Endothelial cell (in vitro differentiated cells): ENCODE measurements around the gene SPINT2. TPM values are rescaled to one million over a fixed set of nuclear protein-coding genes. Genes with fewer than 3 reads are reported as not detected.

ENCODE experiments used
- DNase-seq: peaks from one replicate; pipeline ENCODE4 v3.0.0; 2021; ENCODE audit warnings: low spot score
- H3K27ac Mint-ChIP-seq: one replicate; pipeline ENCODE4 v1.8.0; 2021; ENCODE audit warnings: mixed read lengths, inconsistent platforms; ENCODE audit not compliant: unreplicated experiment
- H3K27me3 Mint-ChIP-seq: one replicate; pipeline ENCODE4 v1.8.0; 2021; ENCODE audit warnings: mild to moderate bottlenecking, moderate library complexity, mixed read lengths, inconsistent platforms; ENCODE audit not compliant: unreplicated experiment
- H3K36me3 Mint-ChIP-seq: one replicate; pipeline ENCODE4 v1.8.0; 2021; ENCODE audit warnings: mild to moderate bottlenecking, low read depth, mixed read lengths, inconsistent platforms; ENCODE audit not compliant: unreplicated experiment
- H3K4me1 Mint-ChIP-seq: one replicate; pipeline ENCODE4 v1.8.0; 2021; ENCODE audit warnings: mild to moderate bottlenecking, mixed read lengths, inconsistent platforms; ENCODE audit not compliant: unreplicated experiment
- H3K4me3 Mint-ChIP-seq: one replicate; pipeline ENCODE4 v1.8.0; 2021; ENCODE audit warnings: mild to moderate bottlenecking, mixed read lengths, inconsistent platforms; ENCODE audit not compliant: unreplicated experiment
- H3K9me3 Mint-ChIP-seq: one replicate; pipeline ENCODE4 v1.8.0; 2021; ENCODE audit warnings: mixed read lengths, inconsistent platforms; ENCODE audit not compliant: unreplicated experiment
- total RNA-seq: library from RNA; stranded (reverse); fragmentation: NEBNext Ultra II Directional; extraction: Animal tissue kit (Norgen Biotek cat#: 25700); gene quantifications from one replicate; pipeline ENCODE4 v1.2.1, GENCODE V29; 2021; ENCODE audit not compliant: unreplicated experiment
- TF ChIP-seq, protein P1 (sequence below): fragments of 200-600 bp; sonication (generic); IDR thresholded peaks from one replicate; pipeline ENCODE4 v1.5.0; 2021; ENCODE audit warnings: antibody characterized with exemption; ENCODE audit not compliant: unreplicated experiment

SPINT2 gene
- total RNA-seq, 1 donor from 2014 or later, result 93.4 TPM

DNA sequence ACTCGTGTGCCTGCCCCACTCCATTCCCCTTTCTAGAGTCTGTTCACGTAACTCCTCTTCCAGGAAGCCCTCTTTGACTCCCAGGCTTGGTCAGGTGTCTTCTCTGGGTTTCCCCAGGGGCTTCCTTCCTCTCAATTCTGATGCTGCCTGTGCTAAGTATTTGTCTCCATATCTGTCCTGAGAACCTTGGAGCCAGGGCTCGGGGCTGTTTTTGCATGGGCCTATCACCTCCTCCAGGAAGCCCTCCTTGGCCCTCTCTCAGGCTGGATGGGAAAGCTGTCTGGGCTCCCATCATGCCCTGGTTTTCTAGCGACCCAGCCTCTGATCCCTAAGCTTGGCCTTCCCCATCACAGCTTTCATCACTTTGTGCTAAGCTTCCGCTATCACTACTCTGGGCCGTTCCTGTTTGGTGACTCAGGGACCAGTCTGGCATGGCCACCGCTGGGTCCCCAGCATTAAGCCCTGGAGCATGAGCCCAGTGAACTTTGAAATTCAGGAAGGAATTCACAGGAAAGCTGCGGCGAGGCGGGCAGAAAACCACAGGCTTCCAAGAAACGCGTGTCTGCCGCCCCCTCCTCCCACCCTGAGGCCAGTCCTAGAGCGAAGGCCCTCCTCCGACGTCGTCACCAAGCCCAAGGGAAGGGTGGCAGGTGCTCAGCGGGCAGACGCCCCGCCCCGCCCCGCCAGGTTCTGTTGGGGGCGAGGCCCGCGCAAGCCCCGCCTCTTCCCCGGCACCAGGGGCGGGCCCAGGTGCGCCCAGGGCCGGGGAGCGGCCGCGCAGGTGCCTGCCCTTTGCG, 486 bp upstream of the SPINT2 start:
- H3K4me3 Mint-ChIP-seq, result peak overlapping the region; percentile 88
- H3K9me3 Mint-ChIP-seq, result no peaks in the 10 kb centered on the region
- no peak overlapping the region for H3K27ac Mint-ChIP-seq
- DNase-seq, result no peak
- TF ChIP-seq, protein P1, sequence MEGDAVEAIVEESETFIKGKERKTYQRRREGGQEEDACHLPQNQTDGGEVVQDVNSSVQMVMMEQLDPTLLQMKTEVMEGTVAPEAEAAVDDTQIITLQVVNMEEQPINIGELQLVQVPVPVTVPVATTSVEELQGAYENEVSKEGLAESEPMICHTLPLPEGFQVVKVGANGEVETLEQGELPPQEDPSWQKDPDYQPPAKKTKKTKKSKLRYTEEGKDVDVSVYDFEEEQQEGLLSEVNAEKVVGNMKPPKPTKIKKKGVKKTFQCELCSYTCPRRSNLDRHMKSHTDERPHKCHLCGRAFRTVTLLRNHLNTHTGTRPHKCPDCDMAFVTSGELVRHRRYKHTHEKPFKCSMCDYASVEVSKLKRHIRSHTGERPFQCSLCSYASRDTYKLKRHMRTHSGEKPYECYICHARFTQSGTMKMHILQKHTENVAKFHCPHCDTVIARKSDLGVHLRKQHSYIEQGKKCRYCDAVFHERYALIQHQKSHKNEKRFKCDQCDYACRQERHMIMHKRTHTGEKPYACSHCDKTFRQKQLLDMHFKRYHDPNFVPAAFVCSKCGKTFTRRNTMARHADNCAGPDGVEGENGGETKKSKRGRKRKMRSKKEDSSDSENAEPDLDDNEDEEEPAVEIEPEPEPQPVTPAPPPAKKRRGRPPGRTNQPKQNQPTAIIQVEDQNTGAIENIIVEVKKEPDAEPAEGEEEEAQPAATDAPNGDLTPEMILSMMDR, result no peak
- H3K27me3 Mint-ChIP-seq, result peaks cover 11% of the 10 kb centered on the region
- peaks cover 29% of the 10 kb centered on the region for H3K4me1 Mint-ChIP-seq
- H3K36me3 Mint-ChIP-seq, result peaks cover 3% of the 10 kb centered on the region

GRCh38 chr19:38265213-38265861, 964 bp downstream of the SPINT2 start:
- Mint-ChIP-seq H3K27me3 (peaks cover 11% of the 10 kb centered on the region), H3K4me1 (peaks cover 29% of the 10 kb centered on the region), H3K36me3 (peaks cover 3% of the 10 kb centered on the region), H3K4me3 (peak overlapping the region; percentile 96), H3K9me3 (no peaks in the 10 kb centered on the region), H3K27ac (peak overlapping the region; percentile 76)
- TF ChIP-seq, protein P1, result no peak
- no peak for DNase-seq

DNA sequence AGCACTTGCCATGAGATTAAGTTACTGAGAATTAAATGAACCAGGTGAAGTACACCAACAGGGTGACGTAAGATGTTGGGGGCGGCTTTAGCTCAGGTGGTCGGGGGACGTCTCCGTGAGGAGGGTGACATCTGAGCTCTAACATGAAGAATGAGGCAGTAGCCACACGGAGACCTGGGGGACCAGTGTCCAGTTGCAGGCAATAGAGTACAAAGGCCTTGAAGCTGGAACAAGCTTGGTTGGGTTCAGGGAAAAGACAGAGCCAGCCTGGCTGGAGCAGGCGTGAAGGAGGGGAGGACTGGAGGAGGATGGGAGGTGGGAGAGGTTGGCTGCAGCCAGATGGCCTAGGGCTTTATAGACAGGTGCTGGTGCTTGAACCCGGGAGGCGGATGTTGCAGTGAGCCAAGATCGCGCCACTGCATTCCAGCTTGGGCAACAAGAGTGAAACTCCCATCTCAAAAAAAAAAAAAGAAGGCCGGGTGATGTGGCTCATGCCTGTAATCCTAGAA, 1.6 kb downstream of the SPINT2 start:
- no peak for DNase-seq
- Mint-ChIP-seq H3K36me3 (peaks cover 3% of the 10 kb centered on the region), H3K4me3 (no peak overlapping the region), H3K9me3 (no peaks in the 10 kb centered on the region), H3K4me1 (peaks cover 29% of the 10 kb centered on the region), H3K27ac (no peak overlapping the region), H3K27me3 (peaks cover 11% of the 10 kb centered on the region)
- TF ChIP-seq, protein P1, result no peak

DNA sequence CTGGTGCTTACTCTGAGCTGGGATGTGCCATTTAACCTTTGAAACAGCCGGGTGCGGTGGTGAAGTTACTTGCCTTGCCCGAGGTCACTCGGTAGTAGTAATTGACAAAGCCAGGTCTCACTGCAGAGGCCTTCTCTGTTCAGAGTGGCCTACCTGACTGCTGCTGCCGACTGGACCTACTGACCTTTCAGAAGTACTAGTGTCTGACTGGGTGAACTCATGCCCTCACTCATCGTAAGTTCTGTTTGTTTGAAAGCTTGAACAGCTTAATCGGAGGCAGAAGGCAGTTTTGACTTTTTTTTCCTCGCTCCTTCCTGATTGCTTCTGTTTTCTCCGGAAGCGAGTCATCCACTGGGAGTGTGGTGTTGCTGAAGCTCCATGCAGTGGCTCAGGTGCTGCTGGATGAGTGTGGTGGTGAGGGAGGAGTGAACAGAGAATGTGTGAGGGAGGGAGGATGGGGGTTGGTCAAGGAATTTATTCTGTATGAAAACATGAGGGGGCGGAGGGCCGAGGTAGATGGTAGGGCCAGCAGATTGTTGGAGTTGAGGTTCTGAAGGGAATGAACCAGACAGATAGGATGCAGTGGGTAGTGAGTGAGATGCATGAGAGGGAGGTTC, 2.7 kb downstream of the SPINT2 start:
- Mint-ChIP-seq H3K27ac (no peak overlapping the region), H3K4me1 (peaks cover 29% of the 10 kb centered on the region), H3K27me3 (peaks cover 11% of the 10 kb centered on the region), H3K36me3 (peaks cover 3% of the 10 kb centered on the region), H3K4me3 (no peak overlapping the region), H3K9me3 (no peaks in the 10 kb centered on the region)
- no peak for DNase-seq
- TF ChIP-seq, protein P1, result no peak
